LNCaP clone FGC (cell line): Measurements from ENCODE around the gene TPRG1L.
A peak's percentile ranks its signal among the peaks of the same experiment; 100 is the strongest.
"Not testable (repeated sequence)": the region's sequence is repeated elsewhere in the genome, so short reads cannot be mapped to it uniquely, and the experiment has no call there.

Source experiments
- DNase-seq: peaks from one replicate; pipeline ENCODE4 v3.0.0-alpha.2; 2011; ENCODE audit warnings: low read depth
- H3K4me3 ChIP-seq: 2 replicates; pipeline ENCODE4 v1.5.1; 2011; ENCODE audit warnings: mild to moderate bottlenecking, low read depth, low read length, control low read depth
- CTCF ChIP-seq: IDR thresholded peaks from 2 replicates; pipeline ENCODE4 v1.5.1; 2012; ENCODE audit warnings: mild to moderate bottlenecking; ENCODE audit not compliant: control insufficient read depth, insufficient read depth; ENCODE audit errors: extremely low read depth

TPRG1L gene

GRCh38 chr1:3616861-3617260 lies 8.0 kb upstream of the TPRG1L start:
- DNase-seq: no peak
- H3K4me3 ChIP-seq: no peak overlapping the region
- TF ChIP-seq CTCF: no peak

GRCh38 chr1:3617806-3618345 lies 6.9 kb upstream of the TPRG1L start:
- DNase-seq: no peak
- H3K4me3 ChIP-seq: no peak overlapping the region
- no peak for TF ChIP-seq CTCF

GRCh38 chr1:3618531-3618880 lies 6.3 kb upstream of the TPRG1L start:
- no peak for DNase-seq
- no peak for TF ChIP-seq CTCF
- H3K4me3 ChIP-seq: no peak overlapping the region

- peak; percentile 28 for DNase-seq
- TF ChIP-seq CTCF: peak; percentile 84
- H3K4me3 ChIP-seq: no peak overlapping the region
Observed at GRCh38 chr1:3618881-3619671, 5.7 kb upstream of the TPRG1L start.

- H3K4me3 ChIP-seq: no peak overlapping the region
- DNase-seq: no peak
Observed at GRCh38 chr1:3620708-3621107, 4.1 kb upstream of the TPRG1L start.

GRCh38 chr1:3621151-3621671 lies 3.6 kb upstream of the TPRG1L start:
- DNase-seq, H3K4me3 ChIP-seq: not testable (repeated sequence)
- 0 out of 2 replicates have a peak, but pooled peaks have one; percentile 20 for TF ChIP-seq CTCF

More at GRCh38 chr1:3620708-3621107, 4.1 kb upstream of the TPRG1L start:
- TF ChIP-seq CTCF: no peak

- not testable (repeated sequence) for DNase-seq, H3K4me3 ChIP-seq
Observed at GRCh38 chr1:3622102-3622501, 2.7 kb upstream of the TPRG1L start.
